ENCODE results near the gene CLEC18B.
"Not testable (repeated sequence)": the region's sequence is repeated elsewhere in the genome, so short reads cannot be mapped to it uniquely, and the experiment has no call there.

Gene CLEC18B

GRCh38 chr16:74404148-74404933 is 16.9 kb downstream of the CLEC18B start:
- DNase-seq: not testable (repeated sequence)

GRCh38 chr16:74400238-74400637 is 21.0 kb downstream of the CLEC18B start:
- not testable (repeated sequence) for DNase-seq

DNA sequence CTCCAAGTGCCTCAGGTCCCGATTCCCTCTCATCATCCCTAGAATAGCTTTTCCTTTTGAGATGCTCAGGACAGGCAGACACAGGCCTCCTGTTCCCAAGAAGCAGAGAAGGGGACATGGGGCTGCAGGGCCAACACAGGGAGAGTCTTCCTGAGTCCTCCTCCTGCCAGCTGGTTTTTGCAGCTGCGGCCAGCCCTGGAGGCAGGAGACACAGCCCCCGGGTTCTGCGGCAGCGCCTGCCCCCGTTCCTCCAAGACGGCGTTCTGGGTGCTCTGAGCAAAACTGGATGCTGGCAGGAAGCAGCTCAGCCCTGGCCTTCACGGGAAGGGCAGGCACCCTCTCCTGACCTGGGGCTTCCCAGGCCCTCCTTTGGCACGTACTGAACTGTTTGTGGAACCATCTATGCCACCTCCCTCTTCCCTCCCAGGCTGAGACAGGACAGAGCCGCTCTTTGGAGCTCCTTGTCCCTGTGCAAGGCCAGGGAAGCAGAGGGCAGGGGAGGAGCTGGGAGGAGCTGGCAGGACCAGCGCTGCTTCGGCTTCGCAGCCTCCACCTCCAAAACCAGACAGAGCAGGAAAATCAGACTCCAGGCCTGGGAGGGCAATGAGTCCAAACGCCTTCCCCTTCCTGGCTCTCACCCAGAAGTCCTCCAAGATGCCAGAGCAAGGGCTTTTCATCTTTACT is 22.9 kb downstream of the CLEC18B start:
- not testable (repeated sequence) for DNase-seq

DNA sequence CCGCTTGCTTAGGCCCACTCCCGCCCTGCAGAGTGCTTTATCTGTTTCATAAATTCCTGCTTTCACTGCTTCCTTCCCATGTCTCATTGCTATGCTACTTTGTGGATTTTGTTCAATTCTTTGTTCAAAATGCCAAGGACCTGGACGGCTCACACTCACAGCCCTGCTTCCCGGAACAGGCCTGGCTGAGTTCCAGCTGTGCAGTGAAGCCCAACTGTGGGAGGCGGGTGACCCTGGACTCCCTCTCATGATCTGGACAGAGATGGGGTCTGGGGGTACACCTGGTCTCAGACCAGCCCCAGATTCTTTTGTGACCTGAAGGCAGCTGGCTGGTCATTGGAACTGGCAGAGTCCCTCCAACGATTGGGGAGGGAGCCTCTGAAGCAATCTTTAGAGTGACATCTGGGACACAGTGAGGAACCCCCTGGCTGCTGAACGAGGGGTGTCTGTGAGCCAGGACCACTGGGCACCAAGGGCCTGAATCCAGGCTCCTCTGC is 24.7 kb downstream of the CLEC18B start:
- DNase-seq: not testable (repeated sequence)

DNA sequence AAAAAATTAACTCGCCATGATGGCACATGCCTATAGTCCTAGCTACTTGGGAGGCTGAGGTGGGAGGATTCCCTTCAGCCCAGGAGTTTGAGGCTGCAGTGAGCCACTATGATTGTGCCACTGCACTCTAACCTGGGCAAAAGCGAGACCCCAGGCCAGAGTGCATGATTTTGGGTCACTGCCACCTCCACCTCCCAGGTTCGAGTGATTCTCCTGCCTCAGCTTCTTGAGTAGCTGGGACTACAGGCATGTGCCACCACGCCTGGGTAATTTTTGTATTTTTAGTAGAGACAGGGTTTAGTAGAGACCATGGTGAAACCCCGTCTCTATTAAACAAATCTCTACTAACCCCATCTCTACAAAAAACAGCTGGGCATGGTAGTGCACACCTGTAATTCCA is 26.7 kb downstream of the CLEC18B start:
- DNase-seq: not testable (repeated sequence)

DNA sequence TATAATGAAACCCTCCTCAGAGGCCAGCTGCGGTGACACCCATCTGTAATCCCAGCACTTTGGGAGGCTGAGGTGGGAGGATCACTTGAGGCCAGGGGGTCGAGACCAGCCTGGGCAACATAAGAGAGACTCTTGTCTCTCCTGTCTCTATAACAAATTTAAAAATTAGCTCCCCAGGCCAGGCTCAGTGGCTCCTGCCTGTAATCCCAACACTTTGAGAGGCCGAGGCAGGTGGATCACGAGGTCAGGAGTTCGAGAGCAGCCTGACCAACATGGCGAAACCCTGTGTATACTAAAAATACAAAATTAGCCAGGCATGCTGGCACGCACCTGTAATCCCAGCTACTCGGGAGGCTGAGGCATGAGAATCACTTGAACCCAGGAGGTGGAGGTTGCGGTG is 27.1 kb downstream of the CLEC18B start:
- DNase-seq: not testable (repeated sequence)

- not testable (repeated sequence) for DNase-seq
Observed at GRCh38 chr16:74391454-74392050, 29.7 kb downstream of the CLEC18B start.

DNA sequence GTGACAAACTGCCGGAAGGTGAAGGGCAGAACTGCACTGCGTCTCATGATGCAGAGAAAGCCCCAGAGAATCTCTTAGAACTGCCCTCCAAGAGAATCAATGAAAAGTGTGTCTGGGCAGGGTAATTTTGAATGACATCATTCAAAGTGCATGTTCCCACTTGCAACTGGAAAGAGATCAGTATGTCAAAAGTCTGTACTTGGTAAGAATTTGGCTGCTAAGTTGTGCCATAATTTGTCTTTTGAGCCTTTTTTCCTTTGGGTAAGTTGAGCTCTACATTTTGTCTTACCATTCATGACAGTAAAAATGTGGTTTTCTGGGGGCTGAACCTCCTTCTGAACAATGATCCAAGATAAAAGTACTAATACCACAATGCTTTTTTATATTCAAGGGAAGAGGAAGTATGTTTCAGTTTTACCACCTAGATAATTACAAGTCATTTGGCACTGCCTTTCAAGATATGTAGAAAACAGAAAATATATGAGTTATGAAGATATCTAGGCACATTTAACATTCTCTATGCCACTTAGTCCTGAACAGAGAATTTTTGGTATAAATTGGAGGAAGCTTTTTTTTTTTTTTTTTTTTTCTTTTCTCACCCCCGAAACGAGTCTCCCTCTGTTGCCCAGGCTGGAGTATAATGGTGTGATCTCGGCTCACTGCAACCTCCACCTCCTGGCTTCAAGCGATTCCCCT is 38.8 kb downstream of the CLEC18B start:
- DNase-seq: not testable (repeated sequence)

GRCh38 chr16:74373847-74374184 is 47.5 kb downstream of the CLEC18B start:
- not testable (repeated sequence) for DNase-seq

DNA sequence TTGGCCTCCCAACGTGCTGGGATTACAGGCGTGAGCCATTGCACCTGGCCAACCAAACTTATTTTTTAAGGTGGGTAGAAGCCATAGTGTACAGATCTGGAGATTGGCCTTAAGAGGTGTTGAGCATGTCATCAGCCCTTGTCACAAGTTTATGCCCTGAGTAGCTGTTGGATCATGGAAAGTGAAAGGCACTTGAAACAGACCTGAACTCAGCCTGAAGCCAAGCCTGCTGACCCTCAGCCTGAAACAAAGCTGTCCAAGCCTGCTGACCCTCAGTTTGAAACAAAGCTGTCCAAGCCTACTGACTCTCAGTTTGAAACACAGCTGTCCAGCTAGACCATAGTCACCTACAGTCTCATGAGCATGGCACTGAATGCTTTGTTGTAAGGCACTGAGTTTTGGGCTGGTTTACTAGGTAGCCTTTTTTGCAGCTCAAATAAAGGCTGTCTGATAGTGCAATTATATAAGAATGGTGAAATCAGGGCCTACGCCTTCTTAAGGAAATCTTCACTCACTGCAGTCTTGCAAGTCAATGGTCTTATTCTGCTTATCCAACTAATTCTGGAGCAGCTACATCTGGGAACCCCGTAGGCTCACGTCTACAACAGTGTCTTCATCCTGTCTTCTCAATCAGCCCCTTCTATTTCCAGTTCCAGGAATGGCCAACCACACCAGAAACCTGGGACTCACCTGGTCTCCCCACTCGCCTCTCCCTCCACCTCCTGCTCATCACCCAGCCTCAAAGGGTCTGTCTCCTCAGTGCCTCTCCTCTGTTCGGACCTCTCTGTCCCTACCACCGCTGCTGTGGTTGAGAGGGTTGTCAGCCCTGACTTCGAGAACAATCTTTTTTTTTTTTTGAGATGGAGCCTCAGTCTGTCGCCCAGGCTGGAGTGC is 48.1 kb downstream of the CLEC18B start:
- DNase-seq: no peak

DNA sequence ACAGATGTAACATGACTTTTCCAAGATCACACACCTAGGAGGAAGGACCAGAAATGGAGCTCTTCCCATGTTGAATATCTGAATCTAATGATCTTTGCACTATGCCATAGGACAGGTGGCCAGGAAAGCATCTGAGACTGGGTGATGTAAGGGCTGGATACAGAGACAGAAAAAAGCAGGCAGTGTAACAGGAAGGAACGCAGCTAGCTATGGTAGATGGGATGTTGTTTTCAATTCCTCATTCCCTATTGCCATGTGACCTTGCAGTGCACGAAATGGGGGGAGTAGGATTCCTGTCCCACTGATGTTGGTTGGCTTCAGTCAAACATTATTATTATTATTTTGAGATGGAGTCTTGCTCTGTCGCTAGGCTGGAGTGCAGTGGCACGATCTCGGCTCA is 48.9 kb downstream of the CLEC18B start:
- DNase-seq: no peak

DNA sequence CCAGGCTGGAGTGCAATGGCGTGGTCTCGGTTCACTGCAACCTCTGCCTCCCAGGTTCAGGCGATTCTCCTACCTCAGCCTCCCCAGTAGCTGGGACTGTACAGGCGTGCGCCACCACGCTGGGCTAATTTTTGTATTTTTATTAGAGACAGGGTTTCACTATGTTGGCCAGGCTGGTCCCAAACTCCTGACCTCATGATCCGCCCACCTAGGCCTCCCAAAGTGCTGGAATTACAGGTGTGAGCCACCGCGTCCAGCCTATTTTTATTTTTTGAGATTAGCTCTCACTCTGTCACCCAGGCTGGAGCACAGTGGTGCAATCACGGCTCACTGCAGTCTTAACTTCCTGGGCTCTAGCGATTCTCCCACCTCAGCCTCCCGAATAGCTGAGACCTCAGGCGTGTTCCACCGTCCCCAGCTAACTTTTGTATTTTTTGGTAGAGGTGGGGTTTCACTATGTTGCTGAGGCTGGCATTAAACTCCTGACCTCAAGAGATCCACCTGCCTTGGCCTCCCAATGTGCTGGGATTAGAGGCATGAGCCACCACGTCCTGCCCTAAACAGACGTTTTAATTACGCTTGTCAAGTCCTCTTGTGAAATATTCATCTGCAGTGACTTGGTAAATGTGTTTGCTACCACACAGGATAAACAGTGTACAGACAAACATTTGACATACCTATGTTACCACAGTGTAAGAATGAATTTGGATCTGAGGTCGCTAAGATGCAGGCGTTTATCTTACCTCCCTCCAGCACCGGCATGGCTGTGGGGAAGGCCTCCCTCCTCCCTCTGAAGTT is 50.7 kb downstream of the CLEC18B start:
- not testable (repeated sequence) for DNase-seq

GRCh38 chr16:74368002-74368911 is 53.0 kb downstream of the CLEC18B start:
- DNase-seq: peak; percentile 100

DNA sequence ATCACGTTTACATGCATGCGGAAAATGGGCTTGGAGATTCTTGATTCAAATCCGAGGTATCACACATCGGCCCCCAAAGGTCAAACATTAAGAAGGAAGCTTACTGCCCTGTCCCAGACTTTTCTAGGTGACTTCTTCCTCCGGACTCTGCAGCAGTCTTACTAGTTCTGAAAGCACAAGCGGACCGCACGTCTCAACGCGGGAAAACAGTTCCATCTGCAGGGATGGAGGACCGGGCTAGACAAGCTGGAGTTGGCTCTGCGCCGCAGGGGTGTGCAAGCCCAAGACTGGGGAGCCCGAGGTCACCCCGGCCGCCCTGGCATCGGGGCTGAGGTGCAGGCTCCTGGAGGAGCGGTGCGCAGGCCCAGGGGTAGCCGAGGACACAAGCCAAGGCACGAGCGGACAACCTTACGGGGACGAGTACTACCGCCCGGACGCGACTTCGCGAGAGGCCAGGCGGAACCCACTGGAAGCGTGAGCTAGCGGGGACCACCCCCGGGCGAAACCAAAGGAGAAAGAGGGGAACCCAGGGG is 53.7 kb downstream of the CLEC18B start:
- DNase-seq: peak; percentile 38

DNA sequence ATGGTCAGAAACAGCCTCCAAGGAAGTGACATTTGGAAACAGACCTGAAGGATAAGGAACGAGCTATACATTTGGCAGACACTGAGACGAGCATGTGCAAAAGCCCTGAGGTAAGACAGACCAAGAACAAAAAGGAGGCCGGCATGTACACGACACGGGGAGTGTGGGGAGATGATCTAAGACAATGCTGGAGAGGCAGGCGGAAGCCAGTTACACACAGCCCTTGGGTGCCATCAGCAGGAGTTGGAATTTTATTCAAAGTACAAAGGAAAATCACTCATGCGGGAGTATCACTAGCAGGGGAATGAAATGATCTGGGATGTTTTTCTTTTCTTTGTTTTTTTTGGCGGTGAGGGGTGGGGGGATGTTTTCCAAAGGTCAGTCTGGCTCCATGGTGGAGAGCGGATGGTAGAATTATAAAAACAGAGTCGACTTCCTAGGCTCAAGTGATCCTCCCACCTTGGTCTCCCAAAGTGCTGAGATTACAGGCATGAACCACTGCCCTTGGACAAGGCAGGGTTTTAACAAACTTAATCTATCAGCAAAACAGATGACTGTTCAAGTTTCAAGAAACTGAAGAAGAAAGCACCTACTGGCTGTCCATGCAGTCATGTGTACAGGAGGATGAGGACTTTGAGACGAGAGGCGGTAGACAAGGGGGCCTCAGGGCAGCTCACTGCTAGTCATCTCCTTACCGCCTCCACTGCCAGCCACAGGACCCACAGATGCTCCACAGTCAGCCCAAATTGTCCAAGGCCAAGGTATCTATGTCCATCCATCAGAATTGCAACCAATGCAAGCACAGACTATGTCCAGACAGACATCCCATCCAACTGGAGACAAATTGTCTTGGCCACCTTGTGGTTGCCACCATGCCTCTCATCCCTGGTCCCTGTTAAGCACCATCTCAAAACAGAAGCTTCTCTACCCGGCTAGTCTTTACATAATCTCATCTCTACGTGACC is 59.4 kb downstream of the CLEC18B start:
- DNase-seq: not testable (repeated sequence)
